ENCODE results near the gene PRKAR1B.

Gene PRKAR1B

DNA sequence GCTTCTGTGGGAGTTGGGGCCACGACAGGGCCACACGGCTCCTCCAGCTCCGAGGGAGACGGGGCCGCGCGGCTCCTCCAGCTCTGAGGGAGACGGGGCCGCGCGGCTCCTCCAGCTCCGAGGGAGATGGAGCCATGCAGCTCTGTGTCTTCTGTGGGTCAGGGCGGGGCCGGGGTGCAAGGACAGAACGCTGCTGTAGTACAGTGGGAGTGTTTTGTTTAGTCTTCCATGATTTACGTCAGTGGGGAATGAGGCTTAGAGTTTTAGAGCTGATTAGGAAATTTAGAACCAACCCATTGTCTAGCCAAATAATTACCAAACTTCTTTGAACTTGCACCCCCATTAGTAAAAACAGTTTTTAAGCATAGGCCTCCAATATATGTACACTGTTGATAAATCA, 32.9 kb upstream of the PRKAR1B start:
- no peaks in the 10 kb centered on the region for H3K9me2 ChIP-seq (replicated peaks; ENCODE audit: low read depth, low read length)
- no peak overlapping the region for H3K4me3 ChIP-seq (ENCODE audit: low read length, poor library complexity, severe bottlenecking)
- H2AFZ ChIP-seq (ENCODE audit: low read length) = no peak overlapping the region
- no peak overlapping the region for H3K9ac ChIP-seq (ENCODE audit: low read depth, low read length, poor library complexity, severe bottlenecking)
- no peaks in the 10 kb centered on the region for H3K79me2 ChIP-seq (ENCODE audit: insufficient read depth, low read length)
- TF ChIP-seq, protein P1, sequence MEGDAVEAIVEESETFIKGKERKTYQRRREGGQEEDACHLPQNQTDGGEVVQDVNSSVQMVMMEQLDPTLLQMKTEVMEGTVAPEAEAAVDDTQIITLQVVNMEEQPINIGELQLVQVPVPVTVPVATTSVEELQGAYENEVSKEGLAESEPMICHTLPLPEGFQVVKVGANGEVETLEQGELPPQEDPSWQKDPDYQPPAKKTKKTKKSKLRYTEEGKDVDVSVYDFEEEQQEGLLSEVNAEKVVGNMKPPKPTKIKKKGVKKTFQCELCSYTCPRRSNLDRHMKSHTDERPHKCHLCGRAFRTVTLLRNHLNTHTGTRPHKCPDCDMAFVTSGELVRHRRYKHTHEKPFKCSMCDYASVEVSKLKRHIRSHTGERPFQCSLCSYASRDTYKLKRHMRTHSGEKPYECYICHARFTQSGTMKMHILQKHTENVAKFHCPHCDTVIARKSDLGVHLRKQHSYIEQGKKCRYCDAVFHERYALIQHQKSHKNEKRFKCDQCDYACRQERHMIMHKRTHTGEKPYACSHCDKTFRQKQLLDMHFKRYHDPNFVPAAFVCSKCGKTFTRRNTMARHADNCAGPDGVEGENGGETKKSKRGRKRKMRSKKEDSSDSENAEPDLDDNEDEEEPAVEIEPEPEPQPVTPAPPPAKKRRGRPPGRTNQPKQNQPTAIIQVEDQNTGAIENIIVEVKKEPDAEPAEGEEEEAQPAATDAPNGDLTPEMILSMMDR (conservative IDR thresholded peaks at IDR 0.05; ENCODE audit: low read length) = no peak
- no peak for TF ChIP-seq EZH2phosphoT487 (IDR thresholded peaks at IDR 0.05; ENCODE audit: borderline replicate concordance)
- no peaks in the 10 kb centered on the region for H3K4me1 ChIP-seq (ENCODE audit: insufficient read depth, low read length, poor library complexity, severe bottlenecking)
- no peaks in the 10 kb centered on the region for H3F3A ChIP-seq (ENCODE audit: low read depth)
- H3K4me2 ChIP-seq (ENCODE audit: low read depth, low read length, poor library complexity, severe bottlenecking) = no peak overlapping the region
- no peaks in the 10 kb centered on the region for H3K27me3 ChIP-seq (ENCODE audit: insufficient read depth, low read length, poor library complexity, severe bottlenecking)
- H4K20me1 ChIP-seq (ENCODE audit: insufficient read depth, low read length, poor library complexity, severe bottlenecking) = no peaks in the 10 kb centered on the region
- H3K9me3 ChIP-seq (ENCODE audit: insufficient read depth, low read depth, low read length) = no peaks in the 10 kb centered on the region
- peaks cover 56% of the 10 kb centered on the region; the same call in 1 of the 2 replicates for H3K36me3 ChIP-seq (ENCODE audit: insufficient read depth, low read length)

DNA sequence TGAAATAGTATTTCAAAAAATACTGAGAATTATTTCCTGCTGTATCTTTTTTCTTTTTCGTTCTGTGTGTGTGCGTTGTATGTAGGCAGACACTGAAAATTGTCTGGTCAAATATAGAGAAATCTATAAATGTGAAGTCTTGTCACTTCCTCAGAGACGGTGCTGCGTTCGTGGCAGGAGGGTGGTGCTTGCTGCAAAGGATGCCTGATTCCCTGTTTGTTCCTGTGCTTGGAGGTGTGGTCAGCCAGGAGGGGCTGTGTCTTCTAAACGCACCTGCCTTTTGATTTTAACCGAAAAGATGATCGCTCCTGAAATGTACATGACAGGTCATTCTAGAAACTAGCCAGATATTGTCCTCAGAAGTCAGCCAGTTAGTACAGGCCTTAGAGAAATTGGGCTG, 32.5 kb upstream of the PRKAR1B start:
- no peak overlapping the region for H3K9ac ChIP-seq (ENCODE audit: low read depth, low read length, poor library complexity, severe bottlenecking)
- H3K27me3 ChIP-seq (ENCODE audit: insufficient read depth, low read length, poor library complexity, severe bottlenecking) = no peaks in the 10 kb centered on the region
- H4K20me1 ChIP-seq (ENCODE audit: insufficient read depth, low read length, poor library complexity, severe bottlenecking) = no peaks in the 10 kb centered on the region
- no peaks in the 10 kb centered on the region for H3K9me3 ChIP-seq (ENCODE audit: insufficient read depth, low read depth, low read length)
- H3K36me3 ChIP-seq (ENCODE audit: insufficient read depth, low read length) = peaks cover 57% of the 10 kb centered on the region; the same call in 1 of the 2 replicates
- no peaks in the 10 kb centered on the region for H3K9me2 ChIP-seq (replicated peaks; ENCODE audit: low read depth, low read length)
- TF ChIP-seq EZH2phosphoT487 (IDR thresholded peaks at IDR 0.05; ENCODE audit: borderline replicate concordance) = no peak
- TF ChIP-seq, protein P1 (conservative IDR thresholded peaks at IDR 0.05; ENCODE audit: low read length) = no peak
- H3K4me2 ChIP-seq (ENCODE audit: low read depth, low read length, poor library complexity, severe bottlenecking) = no peak overlapping the region
- no peaks in the 10 kb centered on the region for H3F3A ChIP-seq (ENCODE audit: low read depth)
- H3K79me2 ChIP-seq (ENCODE audit: insufficient read depth, low read length) = no peaks in the 10 kb centered on the region
- H3K4me1 ChIP-seq (ENCODE audit: insufficient read depth, low read length, poor library complexity, severe bottlenecking) = no peaks in the 10 kb centered on the region
- no peak overlapping the region for H3K4me3 ChIP-seq (ENCODE audit: low read length, poor library complexity, severe bottlenecking)
- no peak overlapping the region for H2AFZ ChIP-seq (ENCODE audit: low read length)

DNA sequence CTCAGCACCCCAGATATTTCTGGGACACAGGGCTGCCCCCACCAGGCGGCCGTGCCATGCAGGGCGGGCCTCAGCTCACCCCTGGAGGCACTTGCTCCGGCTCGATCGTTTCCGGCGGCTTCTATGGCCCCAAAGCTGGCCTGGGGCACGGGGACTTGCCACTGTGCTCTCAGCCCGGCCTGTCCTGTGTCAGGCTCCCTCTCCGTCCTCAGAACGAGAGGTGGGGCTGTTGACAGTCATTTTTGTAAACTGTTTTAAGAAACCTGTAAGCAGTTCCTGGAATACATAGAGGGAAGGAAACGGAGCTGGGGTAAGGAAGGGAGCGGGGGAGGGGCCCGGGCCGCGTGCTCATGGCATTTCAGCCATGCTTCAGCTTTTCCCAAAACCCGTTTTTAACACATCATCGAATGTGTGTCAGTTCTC, 30.7 kb upstream of the PRKAR1B start:
- Histone ChIP-seq H2AFZ (ENCODE audit: low read length) (no peak overlapping the region), H3K79me2 (ENCODE audit: insufficient read depth, low read length) (no peaks in the 10 kb centered on the region), H3K9me3 (ENCODE audit: insufficient read depth, low read depth, low read length) (no peaks in the 10 kb centered on the region), H3K27me3 (ENCODE audit: insufficient read depth, low read length, poor library complexity, severe bottlenecking) (no peaks in the 10 kb centered on the region), H3K36me3 (ENCODE audit: insufficient read depth, low read length) (peaks cover 54% of the 10 kb centered on the region; the same call in 1 of the 2 replicates), H4K20me1 (ENCODE audit: insufficient read depth, low read length, poor library complexity, severe bottlenecking) (no peaks in the 10 kb centered on the region), H3K4me2 (ENCODE audit: low read depth, low read length, poor library complexity, severe bottlenecking) (no peak overlapping the region), H3K4me1 (ENCODE audit: insufficient read depth, low read length, poor library complexity, severe bottlenecking) (no peaks in the 10 kb centered on the region), H3F3A (ENCODE audit: low read depth) (no peaks in the 10 kb centered on the region), H3K9ac (ENCODE audit: low read depth, low read length, poor library complexity, severe bottlenecking) (no peak overlapping the region), H3K4me3 (ENCODE audit: low read length, poor library complexity, severe bottlenecking) (no peak overlapping the region), H3K9me2 (replicated peaks; ENCODE audit: low read depth, low read length) (no peaks in the 10 kb centered on the region)
- TF ChIP-seq, protein P1 (conservative IDR thresholded peaks at IDR 0.05; ENCODE audit: low read length) = no peak
- no peak for TF ChIP-seq EZH2phosphoT487 (IDR thresholded peaks at IDR 0.05; ENCODE audit: borderline replicate concordance)

Measured in Loucy (cell line).